Esophagus squamous epithelium (tissue), 5 donors: ENCODE data around the gene GPA33. TPM values are rescaled to one million over a fixed set of nuclear protein-coding genes. Genes with fewer than 3 reads are reported as not detected.

Experiments used
- DNase-seq: peaks from one replicate; lab custom pipeline; 2025; lab: John Stamatoyannopoulos, UW
- H3K27ac ChIP-seq, 4 donors: fragments of 200-600 bp; sonication (generic); one replicate each; pipeline ENCODE4 v1.5.1; 2016 to 2019; ENCODE audit warnings: mild to moderate bottlenecking in 1 of 4
- H3K27me3 ChIP-seq, 4 donors: fragments of 200-600 bp; sonication (generic); 1 replicate in 3 of 4; 2 replicates in 1 of 4; pipeline versions ENCODE4 v1.5.1 to v1.6.0; 2017 to 2021; ENCODE audit warnings: antibody characterized with exemption in 1 of 4
- H3K36me3 ChIP-seq, 3 donors: fragments of 200-600 bp; sonication (generic); one replicate each; pipeline ENCODE4 v1.5.1; 2016 to 2019
- H3K4me1 ChIP-seq, 3 donors: fragments of 200-600 bp; sonication (generic); one replicate each; pipeline ENCODE4 v1.5.1; 2017 to 2019
- H3K4me3 ChIP-seq, 4 donors: fragments of 200-600 bp; sonication (generic); 1 replicate in 3 of 4; 2 replicates in 1 of 4; pipeline ENCODE4 v1.5.1; 2016 to 2019; ENCODE audit warnings: mild to moderate bottlenecking in 2 of 4, moderate library complexity in 1 of 4
- H3K9me3 ChIP-seq, 3 donors: fragments of 200-600 bp; sonication (generic); one replicate each; pipeline ENCODE4 v1.5.1; 2016 to 2019
- CTCF ChIP-seq, 6 experiments: fragments of 450-650 bp in 4 of 6; fragments of 200-600 bp in 2 of 6; sonication (generic) in 2 of 6; IDR thresholded peaks; one replicate each; pipeline ENCODE4 v1.5.1; 2016 to 2019; ENCODE audit warnings: antibody characterized with exemption in 6 of 6, mild to moderate bottlenecking in 4 of 6, moderate library complexity in 4 of 6
- POLR2A ChIP-seq, 4 donors: fragments of 450-650 bp; IDR thresholded peaks; one replicate each; pipeline ENCODE4 v1.6.1; 2017; ENCODE audit warnings: antibody characterized with exemption in 4 of 4, mild to moderate bottlenecking in 4 of 4, moderate library complexity in 3 of 4
- WGBS, 2 donors: methylation state at CpG; one replicate each; pipeline ENCODE4 v1.1.5; 2018; 5-methylcytosine and 5-hydroxymethylcytosine counted together
- intact Hi-C: fragments of 100-400 bp; cut with DNase I; formaldehyde crosslinking; loops from one replicate; pipeline ENCODE4 v1.15.0; 2022
- small RNA-seq, 4 donors: library from RNA; depleted of rRNA; stranded (forward); fragments of <200 nt; gene quantifications; one replicate each; pipeline ENCODE3, GENCODE V24; 2016
- total RNA-seq, 4 donors: library from RNA; depleted of rRNA; stranded (reverse); fragments of >200 nt; gene quantifications; one replicate each; pipeline ENCODE4 v1.1.0, GENCODE V29; 2016
- donor health status: DM: yes; HTN: yes; CAD: no.

The GPA33 gene
- total RNA-seq, 4 donors from 2014 or later = not detected

GRCh38 chr1:167013108-167013929, 76.9 kb downstream of the GPA33 start:
- H3K36me3 ChIP-seq = no peaks in the 10 kb centered on the region
- no peaks in the 10 kb centered on the region for H3K4me1 ChIP-seq
- H3K9me3 ChIP-seq = no peaks in the 10 kb centered on the region
- no peak for TF ChIP-seq POLR2A (IDR thresholded peaks at IDR 0.05)
- TF ChIP-seq CTCF (IDR thresholded peaks at IDR 0.05) = no peak
- intact Hi-C loops = no loop called here
- no peak for DNase-seq
- H3K27me3 ChIP-seq = no peaks in the 10 kb centered on the region
- 30 to 47% methylated on average over 7 to 8 of the region's 8 CpGs for WGBS, 2 donors
- no peak overlapping the region for H3K4me3 ChIP-seq
- H3K27ac ChIP-seq = no peak overlapping the region

GRCh38 chr1:167012570-167012969, 77.6 kb downstream of the GPA33 start:
- Histone ChIP-seq H3K4me3 (no peak overlapping the region), H3K27me3 (no peaks in the 10 kb centered on the region), H3K4me1 (no peaks in the 10 kb centered on the region), H3K9me3 (no peaks in the 10 kb centered on the region), H3K27ac (no peak overlapping the region), H3K36me3 (no peaks in the 10 kb centered on the region)
- DNase-seq = no peak
- intact Hi-C loops = no loop called here
- 58 to 63% methylated on average over 2 of the region's 2 CpGs for WGBS, 2 donors
- TF ChIP-seq CTCF (IDR thresholded peaks at IDR 0.05) = no peak
- no peak for TF ChIP-seq POLR2A (IDR thresholded peaks at IDR 0.05)

GRCh38 chr1:167011560-167012191, 78.5 kb downstream of the GPA33 start:
- TF ChIP-seq CTCF (IDR thresholded peaks at IDR 0.05) = no peak
- TF ChIP-seq POLR2A (IDR thresholded peaks at IDR 0.05) = no peak
- DNase-seq = no peak
- H3K36me3 ChIP-seq = no peaks in the 10 kb centered on the region
- 88 to 90% methylated on average over 1 of the region's 1 CpG for WGBS, 2 donors
- H3K4me3 ChIP-seq = no peak overlapping the region
- no peaks in the 10 kb centered on the region for H3K9me3 ChIP-seq
- intact Hi-C loops = no loop called here
- H3K27me3 ChIP-seq = no peaks in the 10 kb centered on the region
- H3K27ac ChIP-seq = no peak overlapping the region
- no peaks in the 10 kb centered on the region for H3K4me1 ChIP-seq

- Histone ChIP-seq H3K4me3 (no peak overlapping the region), H3K27me3 (no peaks in the 10 kb centered on the region), H3K36me3 (no peaks in the 10 kb centered on the region), H3K27ac (no peak overlapping the region), H3K9me3 (no peaks in the 10 kb centered on the region), H3K4me1 (no peaks in the 10 kb centered on the region)
- intact Hi-C loops = no loop called here
- TF ChIP-seq CTCF (IDR thresholded peaks at IDR 0.05) = no peak
- TF ChIP-seq POLR2A (IDR thresholded peaks at IDR 0.05) = no peak
- 78 to 83% methylated on average over 2 of the region's 2 CpGs for WGBS, 2 donors
- no peak for DNase-seq
Measured at GRCh38 chr1:167003711-167004110, 86.5 kb downstream of the GPA33 start.

Small RNA genes within 50 kb of the gene (small RNA-seq; reads per million reads assigned to genes)
- gene RNA5SP65 = 2.1 to 15.8 (median 13.0) reads per million in 4 donors

Other genes starting within 250 kb of the GPA33 start
- gene TADA1, start 214.1 kb downstream of the GPA33 start, total RNA-seq = 10 to 100 TPM in 2 of 4 donors, 1 to 10 TPM in 2; 7.1 to 17.1 (median 10.7) TPM
- under 1 TPM in 3 of 4 donors, not detected in 1; 0.04 to 0.57 (median 0.21) TPM for gene ILDR2, start 114.8 kb downstream of the GPA33 start, total RNA-seq
- gene MAEL, start 101.1 kb downstream of the GPA33 start, total RNA-seq = not detected
- under 1 TPM in 1 of 4 donors, not detected in 3; under 0.01 TPM for gene STYXL2, start 3.7 kb upstream of the GPA33 start, total RNA-seq
- 10 to 100 TPM in 1 of 4 donors, 1 to 10 TPM in 3; 7.8 to 10.5 (median 9.2) TPM for gene POU2F1, start 130.5 kb upstream of the GPA33 start, total RNA-seq